PFSK-1 (cell line): Measurements from ENCODE around the gene DNAH17.

ENCODE experiments used
- POLR2AphosphoS5 ChIP-seq: IDR thresholded peaks from 2 replicates; pipeline ENCODE4 v1.6.1; 2012; ENCODE audit warnings: low read depth, mild to moderate bottlenecking, control low read depth, low read length, moderate library complexity
- SIN3A ChIP-seq: IDR thresholded peaks from 2 replicates; pipeline ENCODE4 v1.6.1; 2012; ENCODE audit warnings: mild to moderate bottlenecking, low read length, moderate library complexity, borderline replicate concordance; ENCODE audit not compliant: insufficient read depth
- TAF1 ChIP-seq: IDR thresholded peaks from 2 replicates; pipeline ENCODE4 v1.6.1; 2012; ENCODE audit warnings: low read length, control low read depth, borderline replicate concordance; ENCODE audit not compliant: insufficient read depth
- TF ChIP-seq, protein P1 (sequence below), 2 experiments: IDR thresholded peaks; 2 replicates each; pipeline versions ENCODE4 v1.6.1 to v1.8.0; 2011 to 2012; ENCODE audit warnings: low read depth in 2 of 2, low read length in 2 of 2, control low read depth in 1 of 2, inconsistent platforms in 1 of 2, mild to moderate bottlenecking in 1 of 2, moderate library complexity in 1 of 2; ENCODE audit not compliant: insufficient read depth in 1 of 2

DNA sequence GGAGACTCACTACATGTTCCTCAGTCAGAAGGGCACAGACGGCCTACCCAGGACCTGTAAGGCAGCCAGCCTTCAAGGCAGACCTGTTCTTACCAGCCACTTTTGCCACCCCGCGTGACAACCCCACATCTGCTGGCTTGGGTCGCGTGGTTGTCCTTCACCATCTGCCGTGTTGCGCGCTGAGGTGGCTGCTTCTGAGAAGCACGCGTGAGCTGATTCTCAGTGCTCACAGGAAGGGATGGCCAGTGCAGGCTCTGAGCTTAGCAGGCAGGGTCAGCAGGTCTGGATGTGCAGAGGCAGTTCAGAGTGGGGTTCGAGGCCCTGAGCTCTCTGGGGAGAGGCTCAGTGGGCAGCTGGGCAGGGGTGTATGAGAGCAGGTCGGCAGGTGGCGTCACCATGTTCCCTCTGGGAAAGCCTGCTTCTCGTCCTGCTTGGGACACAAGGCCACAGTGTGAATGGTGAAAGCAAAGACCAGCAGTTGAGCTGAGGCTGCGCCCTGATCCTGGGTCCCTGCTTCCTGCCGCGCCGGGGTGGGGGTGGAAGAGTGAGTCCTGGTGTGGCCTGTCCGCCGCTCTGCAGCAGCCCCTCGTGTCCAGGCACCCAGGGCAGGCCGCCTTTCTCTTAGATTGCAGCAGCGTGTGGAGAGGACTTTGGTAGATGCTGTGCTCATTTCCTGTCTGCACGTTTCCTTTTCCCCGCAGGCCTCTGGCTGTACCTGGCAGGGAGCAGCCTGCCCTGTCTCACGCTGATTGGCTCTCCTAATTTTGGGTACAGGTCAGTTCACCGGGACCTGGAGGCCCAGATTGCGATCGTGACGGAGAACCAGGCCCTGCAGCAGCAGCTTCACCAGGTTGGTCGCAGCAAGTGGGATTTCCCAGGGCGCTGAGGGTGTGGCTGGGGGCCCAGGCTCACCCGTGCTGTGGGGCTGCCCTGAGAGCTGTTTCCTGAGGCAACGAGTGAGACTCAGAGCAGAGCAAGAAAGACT is 162.7 kb downstream of the DNAH17 start:
- TF ChIP-seq POLR2AphosphoS5 (no peak), SIN3A (no peak), TAF1 (no peak)
- TF ChIP-seq, protein P1, sequence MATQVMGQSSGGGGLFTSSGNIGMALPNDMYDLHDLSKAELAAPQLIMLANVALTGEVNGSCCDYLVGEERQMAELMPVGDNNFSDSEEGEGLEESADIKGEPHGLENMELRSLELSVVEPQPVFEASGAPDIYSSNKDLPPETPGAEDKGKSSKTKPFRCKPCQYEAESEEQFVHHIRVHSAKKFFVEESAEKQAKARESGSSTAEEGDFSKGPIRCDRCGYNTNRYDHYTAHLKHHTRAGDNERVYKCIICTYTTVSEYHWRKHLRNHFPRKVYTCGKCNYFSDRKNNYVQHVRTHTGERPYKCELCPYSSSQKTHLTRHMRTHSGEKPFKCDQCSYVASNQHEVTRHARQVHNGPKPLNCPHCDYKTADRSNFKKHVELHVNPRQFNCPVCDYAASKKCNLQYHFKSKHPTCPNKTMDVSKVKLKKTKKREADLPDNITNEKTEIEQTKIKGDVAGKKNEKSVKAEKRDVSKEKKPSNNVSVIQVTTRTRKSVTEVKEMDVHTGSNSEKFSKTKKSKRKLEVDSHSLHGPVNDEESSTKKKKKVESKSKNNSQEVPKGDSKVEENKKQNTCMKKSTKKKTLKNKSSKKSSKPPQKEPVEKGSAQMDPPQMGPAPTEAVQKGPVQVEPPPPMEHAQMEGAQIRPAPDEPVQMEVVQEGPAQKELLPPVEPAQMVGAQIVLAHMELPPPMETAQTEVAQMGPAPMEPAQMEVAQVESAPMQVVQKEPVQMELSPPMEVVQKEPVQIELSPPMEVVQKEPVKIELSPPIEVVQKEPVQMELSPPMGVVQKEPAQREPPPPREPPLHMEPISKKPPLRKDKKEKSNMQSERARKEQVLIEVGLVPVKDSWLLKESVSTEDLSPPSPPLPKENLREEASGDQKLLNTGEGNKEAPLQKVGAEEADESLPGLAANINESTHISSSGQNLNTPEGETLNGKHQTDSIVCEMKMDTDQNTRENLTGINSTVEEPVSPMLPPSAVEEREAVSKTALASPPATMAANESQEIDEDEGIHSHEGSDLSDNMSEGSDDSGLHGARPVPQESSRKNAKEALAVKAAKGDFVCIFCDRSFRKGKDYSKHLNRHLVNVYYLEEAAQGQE (IDR thresholded peaks at IDR 0.05; ENCODE audit: insufficient read depth in 1 of 2, low read depth in 2 of 2, low read length in 2 of 2), result no peak
